ENCODE data around the gene SVOP. TPM values are rescaled to one million over a fixed set of nuclear protein-coding genes. Genes with fewer than 3 reads are reported as not detected.
A peak's percentile ranks its signal among the peaks of the same experiment; 100 is the strongest.

Gene SVOP
- total and polyA plus RNA-seq, 2 of the 8 experiments (the other 6 are each of a cell fraction or from before 2014, with no cell fraction given), result 0.06 TPM; not detected in 1

GRCh38 chr12:108981835-108982234 lies 39.0 kb downstream of the SVOP start:
- H3K9me3 ChIP-seq (ENCODE audit: insufficient read depth in 2 of 2, low read depth in 1 of 2, low read length in 1 of 2), result peaks cover 0 to 18% of the 10 kb centered on the region in 2 experiments; a peak in 1 of 4 replicates
- no peak overlapping the region for H2AFZ ChIP-seq (ENCODE audit: low read length)
- H3K23me2 ChIP-seq (ENCODE audit: low read depth, low read length), result peaks cover 17% of the 10 kb centered on the region; the same call in 1 of the 2 replicates
- H3K27ac ChIP-seq (ENCODE audit: low read depth, low read length), result no peak overlapping the region
- ChIA-PET POLR2A (ENCODE audit: partially characterized antibody) (no interaction called here), CTCF (ENCODE audit: partially characterized antibody) (interaction anchor here (0.6 to 2.5 kb wide), 2 partner anchors 13 to 38 kb away, joined by 3 to 9 read pairs; no protein-coding TSS in a partner anchor)
- H3K9ac ChIP-seq (replicated peaks in 1 of 4; ENCODE audit: extremely low read depth in 1 of 4, low read depth in 3 of 4, low read length in 3 of 4), result no peak overlapping the region
- no peaks in the 10 kb centered on the region for H3K4me1 ChIP-seq (replicated peaks in 1 of 4; ENCODE audit: control insufficient read depth in 3 of 4, insufficient read depth in 4 of 4, low read length in 3 of 4)
- no peaks in the 10 kb centered on the region for H3K27me3 ChIP-seq (replicated peaks in 1 of 4; ENCODE audit: control insufficient read depth in 3 of 4, extremely low read depth in 1 of 4, insufficient read depth in 3 of 4, low read length in 3 of 4)
- H2AK5ac ChIP-seq (ENCODE audit: low read depth, low read length), result peak overlapping the region; percentile 97; the same call in 1 of the 2 replicates
- H3K4me2 ChIP-seq (ENCODE audit: insufficient read depth in 1 of 2, low read depth in 2 of 2, low read length in 2 of 2), result no peak overlapping the region
- WGBS, 2 experiments (ENCODE audit: extremely low coverage in 1 of 2, insufficient coverage in 1 of 2, insufficient read length in 1 of 2, insufficient replicate concordance in 2 of 2, low coverage in 1 of 2, low lambda C conversion rate in 2 of 2, missing lambda C conversion rate in 1 of 2), result 88 to 100% methylated on average over 2 to 4 of the region's 4 CpGs
- no peak overlapping the region for H4K91ac ChIP-seq (replicated peaks; ENCODE audit: insufficient read length, low read length)
- no peaks in the 10 kb centered on the region for H3K79me2 ChIP-seq (ENCODE audit: control insufficient read depth in 1 of 2, insufficient read depth in 2 of 2, low read length in 2 of 2)
- H2BK5ac ChIP-seq (ENCODE audit: low read depth, low read length), result 0 out of 2 replicates have a peak overlapping the region, but pooled peaks have one; percentile 47
- H3K56ac ChIP-seq (replicated peaks; ENCODE audit: insufficient read length, low read depth, low read length), result peak overlapping the region; percentile 57
- H3K4ac ChIP-seq (replicated peaks; ENCODE audit: insufficient read length, low read depth, low read length), result no peak overlapping the region
- no peak overlapping the region for H2BK15ac ChIP-seq (ENCODE audit: low read length)
- no peaks in the 10 kb centered on the region for H3K79me1 ChIP-seq (ENCODE audit: low read depth, low read length)
- no peak overlapping the region for H4K5ac ChIP-seq (ENCODE audit: insufficient read length, low read depth, low read length)
- no peak overlapping the region for H3K18ac ChIP-seq (ENCODE audit: extremely low read depth, low read length)
- TF ChIP-seq FOSL1 (IDR thresholded peaks at IDR 0.05; ENCODE audit: insufficient read depth, low read depth, low read length) (no peak), NRF1 (IDR thresholded peaks at IDR 0.05; ENCODE audit: low read depth, low read length) (no peak), SP4 (IDR thresholded peaks at IDR 0.05; ENCODE audit: low read length) (no peak), CEBPB (IDR thresholded peaks at IDR 0.05; ENCODE audit: low read depth, low read length) (no peak), KDM1A (IDR thresholded peaks at IDR 0.05; ENCODE audit: borderline replicate concordance, low read length) (no peak)
- H3K23ac ChIP-seq (ENCODE audit: insufficient read length), result no peak overlapping the region
- H3K14ac ChIP-seq (ENCODE audit: insufficient read length), result no peak overlapping the region
- H2BK12ac ChIP-seq (ENCODE audit: low read depth, low read length), result peak overlapping the region; percentile 93
- no peak overlapping the region for H2BK20ac ChIP-seq (ENCODE audit: low read length)
- H4K8ac ChIP-seq (ENCODE audit: extremely low read depth, insufficient read depth, low read length), result no peak overlapping the region
- no peak overlapping the region for H2BK120ac ChIP-seq (replicated peaks; ENCODE audit: low read depth, low read length)
- no peak for FAIRE-seq
- peaks cover 0 to 5% of the 10 kb centered on the region in 2 experiments for H4K20me1 ChIP-seq (replicated peaks in 1 of 2; ENCODE audit: control insufficient read depth in 1 of 2, insufficient read depth in 2 of 2, low read length in 2 of 2)
- no peaks in the 10 kb centered on the region for H3K36me3 ChIP-seq (ENCODE audit: control insufficient read depth in 2 of 4, insufficient read depth in 4 of 4, low read length in 3 of 4)
- no peak overlapping the region for H3K4me3 ChIP-seq (ENCODE audit: extremely low read depth in 1 of 4, insufficient read depth in 2 of 4, low read depth in 3 of 4, low read length in 4 of 4)
- DNase-seq (ENCODE audit: low read depth in 1 of 2, low spot score in 2 of 2), result no peak
